Astrocyte of the spinal cord (primary cell): ENCODE measurements around the gene IPP.
"Not testable (repeated sequence)": the region's sequence is repeated elsewhere in the genome, so short reads cannot be mapped to it uniquely, and the experiment has no call there.

ENCODE experiments used
- DNase-seq: peaks from one replicate; pipeline ENCODE4 v3.0.0; 2011; ENCODE audit warnings: low read depth, low spot score
- H3K4me3 ChIP-seq: 2 replicates; pipeline ENCODE4 v1.5.1; 2011; ENCODE audit warnings: low read depth, mild to moderate bottlenecking, low read length, moderate library complexity
- in situ Hi-C: cut with HindIII; loops from 2 replicates; pipeline ENCODE4 v1.10.0; 2017; ENCODE audit warnings: low sequenced_read_pairs
- TF ChIP-seq, protein P1 (sequence below): IDR thresholded peaks from 2 replicates; pipeline ENCODE4 v1.5.1; 2012; ENCODE audit warnings: low read depth, mild to moderate bottlenecking, low read length, inconsistent platforms

IPP gene

DNA sequence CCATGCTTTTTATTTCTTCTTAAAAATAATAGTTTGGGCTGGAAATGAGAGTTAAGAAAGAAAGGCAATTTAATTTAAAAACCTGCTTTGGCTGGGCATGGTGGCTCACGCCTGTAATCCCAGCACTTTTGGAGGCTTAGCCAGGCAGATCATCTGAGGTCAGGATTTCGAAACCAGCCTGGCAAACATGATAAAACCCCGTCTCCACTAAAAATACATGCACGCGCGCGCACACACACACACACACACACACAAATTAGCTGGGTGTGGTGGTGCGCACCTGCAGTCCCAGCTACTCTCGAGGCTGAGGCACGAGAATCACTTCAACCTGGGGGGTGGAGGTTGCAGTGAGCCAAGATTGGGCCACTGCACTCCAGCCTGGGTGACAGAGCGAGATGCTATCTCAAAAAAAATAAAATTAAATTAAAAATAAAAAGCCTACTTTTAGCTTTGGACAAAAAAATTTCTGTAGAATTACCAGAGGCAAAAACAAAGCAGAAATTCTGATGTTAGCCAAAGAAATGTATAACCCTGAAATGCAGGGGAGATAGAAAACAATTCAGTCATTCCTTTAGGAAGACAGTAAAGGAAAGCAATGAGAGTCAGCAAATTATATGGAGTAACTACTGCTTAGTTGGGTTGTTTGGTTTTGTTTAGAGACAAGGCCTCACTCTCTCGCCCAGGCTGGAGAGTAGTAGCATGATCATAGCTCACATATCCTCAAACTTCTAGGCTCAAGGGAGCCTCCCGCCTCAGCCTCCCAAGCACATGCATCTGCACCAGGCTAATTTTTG lies 15.7 kb upstream of the IPP start:
- in situ Hi-C loops: no loop called here
- no peak overlapping the region for H3K4me3 ChIP-seq
- DNase-seq: no peak
- TF ChIP-seq, protein P1, sequence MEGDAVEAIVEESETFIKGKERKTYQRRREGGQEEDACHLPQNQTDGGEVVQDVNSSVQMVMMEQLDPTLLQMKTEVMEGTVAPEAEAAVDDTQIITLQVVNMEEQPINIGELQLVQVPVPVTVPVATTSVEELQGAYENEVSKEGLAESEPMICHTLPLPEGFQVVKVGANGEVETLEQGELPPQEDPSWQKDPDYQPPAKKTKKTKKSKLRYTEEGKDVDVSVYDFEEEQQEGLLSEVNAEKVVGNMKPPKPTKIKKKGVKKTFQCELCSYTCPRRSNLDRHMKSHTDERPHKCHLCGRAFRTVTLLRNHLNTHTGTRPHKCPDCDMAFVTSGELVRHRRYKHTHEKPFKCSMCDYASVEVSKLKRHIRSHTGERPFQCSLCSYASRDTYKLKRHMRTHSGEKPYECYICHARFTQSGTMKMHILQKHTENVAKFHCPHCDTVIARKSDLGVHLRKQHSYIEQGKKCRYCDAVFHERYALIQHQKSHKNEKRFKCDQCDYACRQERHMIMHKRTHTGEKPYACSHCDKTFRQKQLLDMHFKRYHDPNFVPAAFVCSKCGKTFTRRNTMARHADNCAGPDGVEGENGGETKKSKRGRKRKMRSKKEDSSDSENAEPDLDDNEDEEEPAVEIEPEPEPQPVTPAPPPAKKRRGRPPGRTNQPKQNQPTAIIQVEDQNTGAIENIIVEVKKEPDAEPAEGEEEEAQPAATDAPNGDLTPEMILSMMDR: no peak

DNA sequence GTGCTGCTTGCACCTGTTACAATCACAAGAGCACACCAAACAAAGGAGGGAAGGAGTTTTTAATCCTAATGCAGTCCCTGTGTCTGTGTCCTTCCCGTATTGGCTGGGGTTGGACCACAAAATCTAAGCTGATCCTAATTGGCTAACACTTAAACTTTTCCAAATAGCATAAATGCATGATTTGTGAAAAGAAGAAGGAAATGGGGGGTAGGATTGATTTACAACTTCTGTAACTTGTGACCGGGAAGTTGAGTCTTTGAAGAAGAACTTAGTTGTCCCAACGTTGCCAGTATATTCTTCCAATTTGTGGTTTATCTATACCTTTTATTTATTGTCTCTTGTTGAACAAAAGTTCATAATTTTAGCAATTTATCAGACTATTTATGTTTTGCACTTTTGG lies 11.8 kb upstream of the IPP start:
- no peak overlapping the region for H3K4me3 ChIP-seq
- TF ChIP-seq, protein P1: no peak
- in situ Hi-C loops: no loop called here
- no peak for DNase-seq

DNA sequence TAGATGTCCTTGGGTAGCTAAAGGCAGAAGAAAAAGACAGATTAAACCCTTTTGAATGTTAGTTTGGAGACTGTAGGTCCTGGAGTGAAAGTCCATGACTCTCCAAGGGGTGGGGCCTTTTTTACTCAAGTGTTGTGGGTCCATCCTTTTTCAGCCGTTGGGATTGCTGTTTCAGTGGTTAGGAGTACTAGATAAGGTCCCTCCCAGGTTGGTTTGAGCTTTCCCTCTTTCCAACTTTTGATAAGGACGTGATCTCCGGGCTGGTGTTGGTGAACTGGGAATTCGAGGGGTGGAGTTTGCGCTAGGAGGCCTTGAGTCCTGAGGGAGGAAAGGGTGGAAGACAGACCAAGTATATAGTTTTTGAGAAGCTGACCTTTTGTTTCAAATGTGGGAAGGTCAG lies 5.2 kb upstream of the IPP start:
- TF ChIP-seq, protein P1: no peak
- in situ Hi-C loops: no loop called here
- no peak overlapping the region for H3K4me3 ChIP-seq
- no peak for DNase-seq

DNA sequence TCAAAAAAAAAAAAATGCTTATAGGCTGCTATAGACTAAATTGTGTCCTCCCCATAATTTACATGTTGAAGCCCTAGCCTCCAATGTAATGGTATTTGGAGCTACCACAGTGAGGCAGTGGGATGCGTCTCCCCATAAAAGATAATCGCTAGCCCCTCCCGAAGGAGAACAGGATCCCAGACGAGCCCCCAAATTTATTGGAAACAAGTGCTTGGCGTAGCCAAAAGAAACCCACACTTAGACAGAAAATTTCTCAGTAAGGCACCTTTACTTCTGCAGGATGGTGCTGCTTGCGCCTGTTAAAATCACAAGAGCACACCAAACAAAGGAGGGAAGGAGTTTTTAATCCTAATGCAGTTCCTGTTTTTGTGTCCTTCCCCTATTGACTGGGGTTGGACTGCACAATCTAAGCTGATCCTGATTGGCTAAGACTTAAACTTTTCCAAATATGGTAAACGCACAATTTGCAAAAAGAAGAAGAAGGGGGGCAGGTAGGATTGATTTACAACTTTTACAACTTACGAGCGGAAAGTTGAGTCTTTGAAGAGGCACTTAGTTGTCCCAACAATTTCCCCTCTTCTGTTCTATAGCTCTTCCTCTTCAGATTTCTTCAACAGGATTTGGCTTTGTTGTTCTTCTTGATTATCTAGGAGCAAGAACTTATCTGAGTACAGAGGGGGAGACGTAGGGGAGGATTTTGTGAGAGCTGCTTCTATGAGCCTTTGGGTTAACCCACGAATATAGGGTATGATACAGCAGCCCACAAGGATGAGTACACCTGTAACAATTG lies 3.0 kb upstream of the IPP start:
- H3K4me3 ChIP-seq: no peak overlapping the region
- TF ChIP-seq, protein P1: no peak
- no peak for DNase-seq
- in situ Hi-C loops: no loop called here

DNA sequence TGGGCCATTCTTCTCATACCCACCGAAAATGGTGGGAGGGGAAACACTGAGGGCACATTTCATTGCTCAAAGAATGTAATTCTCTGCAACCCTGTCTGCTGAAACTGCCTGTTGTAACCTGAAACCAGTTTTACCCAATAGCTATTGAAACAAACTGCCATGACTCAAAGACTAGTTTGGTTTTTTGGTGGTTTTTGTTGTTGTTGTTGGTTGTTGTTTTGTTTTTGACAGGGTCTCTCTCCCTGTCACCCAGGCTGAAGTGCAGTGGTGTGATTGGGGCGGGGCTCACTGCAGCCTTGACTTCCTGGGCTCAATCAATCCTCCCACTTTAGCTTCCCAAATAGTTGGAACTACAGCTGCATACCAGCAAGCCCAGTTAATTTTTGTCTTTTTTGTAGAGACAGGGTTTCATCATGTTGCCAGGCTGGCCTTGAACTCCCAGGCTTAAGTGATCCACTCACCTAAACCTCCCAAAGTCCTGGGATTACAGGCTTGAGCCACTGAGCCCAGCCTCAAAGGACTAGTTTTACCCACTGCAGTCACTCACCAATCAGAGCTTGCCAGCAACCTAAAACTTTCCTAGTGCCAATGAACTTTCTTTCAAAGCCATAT lies 2.1 kb upstream of the IPP start:
- in situ Hi-C loops: no loop called here
- TF ChIP-seq, protein P1: no peak
- DNase-seq: no peak
- no peak overlapping the region for H3K4me3 ChIP-seq

DNA sequence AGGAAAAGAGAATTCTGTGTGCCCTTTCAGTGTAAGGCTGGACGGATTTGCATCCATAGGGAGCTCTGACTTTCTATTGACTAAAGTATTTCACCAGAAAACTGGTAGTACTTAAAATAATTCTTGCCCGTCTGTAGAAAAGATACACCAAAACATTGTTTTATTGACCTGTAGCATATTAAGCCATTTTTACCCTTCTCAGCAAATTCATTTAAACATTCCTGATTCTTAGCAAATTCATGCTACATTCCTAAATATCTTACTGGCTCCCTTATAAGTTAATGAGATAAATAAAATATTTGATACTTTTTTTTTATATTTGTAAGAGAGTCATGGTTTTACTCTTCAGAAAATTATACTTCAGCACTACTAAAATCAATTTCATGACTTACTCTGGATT lies 1.6 kb upstream of the IPP start:
- DNase-seq: no peak
- H3K4me3 ChIP-seq: no peak overlapping the region
- in situ Hi-C loops: no loop called here
- TF ChIP-seq, protein P1: no peak

DNA sequence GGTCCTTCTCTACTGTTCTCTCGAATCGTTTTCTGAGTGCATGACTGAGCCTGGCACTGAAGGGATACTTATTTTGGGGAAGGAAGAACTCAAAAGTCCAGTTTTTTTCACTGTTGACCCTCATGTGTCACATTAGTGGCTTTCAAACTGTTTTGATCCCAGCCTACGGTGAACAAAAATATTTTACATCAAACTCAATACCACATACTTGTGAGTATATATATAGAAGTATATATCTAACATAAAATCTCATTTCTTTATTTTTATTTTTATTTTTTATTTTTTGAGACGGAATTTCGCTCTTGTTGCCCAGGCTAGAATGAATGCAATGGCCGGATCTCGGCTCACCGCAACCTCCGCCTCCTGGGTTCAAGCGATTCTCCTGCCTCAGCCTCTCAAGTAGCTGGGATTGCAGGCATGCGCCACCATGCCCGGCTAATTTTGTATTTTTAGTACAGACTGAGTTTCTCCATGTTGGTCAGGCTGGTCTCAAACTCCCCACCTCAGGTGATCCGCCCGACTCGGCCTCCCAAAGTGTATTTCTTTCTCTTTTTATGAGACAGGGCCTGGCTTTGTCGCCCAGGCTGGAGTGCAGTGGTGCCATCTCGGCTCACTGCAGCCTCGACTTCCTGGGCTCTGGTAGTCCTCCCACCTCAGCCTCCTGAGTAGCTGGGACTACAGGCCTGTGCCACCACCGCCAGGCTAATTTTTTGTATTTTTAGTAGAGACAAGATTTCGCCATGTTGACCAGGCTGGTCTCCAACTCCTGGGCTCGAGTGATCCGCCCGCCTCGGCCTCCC lies 786 bp upstream of the IPP start:
- H3K4me3 ChIP-seq: peak overlapping the region; percentile 74
- DNase-seq, in situ Hi-C loops: not testable (repeated sequence)
